Vagina (tissue), 2 donors: Measurements from ENCODE around the gene SDR9C7.

ENCODE experiments used
- CTCF ChIP-seq, 3 experiments: fragments of 450-650 bp in 2 of 3; fragments of 200-600 bp in 1 of 3; sonication (generic) in 1 of 3; IDR thresholded peaks; one replicate each; pipeline ENCODE4 v1.5.1; 2017 to 2019; ENCODE audit warnings: antibody characterized with exemption in 3 of 3, mild to moderate bottlenecking in 2 of 3, moderate library complexity in 2 of 3
- POLR2A ChIP-seq, 2 donors: fragments of 450-650 bp; IDR thresholded peaks; one replicate each; pipeline ENCODE4 v1.6.1; 2017; ENCODE audit warnings: antibody characterized with exemption in 2 of 2, mild to moderate bottlenecking in 2 of 2, moderate library complexity in 2 of 2
- POLR2AphosphoS5 ChIP-seq, 2 donors: sonication (generic); formaldehyde crosslinking; IDR thresholded peaks; one replicate each; pipeline ENCODE4 v1.9.0; 2017; ENCODE audit warnings: antibody characterized with exemption in 2 of 2, mild to moderate bottlenecking in 2 of 2, low read depth in 1 of 2; ENCODE audit not compliant: insufficient read depth in 1 of 2

GRCh38 chr12:56933826-56934625 is at the start of gene SDR9C7:
- TF ChIP-seq CTCF (IDR thresholded peaks at IDR 0.05) (no peak), POLR2AphosphoS5 (IDR thresholded peaks at IDR 0.05; ENCODE audit: insufficient read depth in 1 of 2, low read depth in 1 of 2) (no peak), POLR2A (IDR thresholded peaks at IDR 0.05) (no peak)
